HuH-7.5 (cell line): ENCODE measurements around the gene BCKDHA.
"Not testable (repeated sequence)": the region's sequence is repeated elsewhere in the genome, so short reads cannot be mapped to it uniquely, and the experiment has no call there.

Experiments used
- DNase-seq: peaks from one replicate; pipeline ENCODE4 v3.0.0; 2011; ENCODE audit warnings: low spot score

BCKDHA gene

DNA sequence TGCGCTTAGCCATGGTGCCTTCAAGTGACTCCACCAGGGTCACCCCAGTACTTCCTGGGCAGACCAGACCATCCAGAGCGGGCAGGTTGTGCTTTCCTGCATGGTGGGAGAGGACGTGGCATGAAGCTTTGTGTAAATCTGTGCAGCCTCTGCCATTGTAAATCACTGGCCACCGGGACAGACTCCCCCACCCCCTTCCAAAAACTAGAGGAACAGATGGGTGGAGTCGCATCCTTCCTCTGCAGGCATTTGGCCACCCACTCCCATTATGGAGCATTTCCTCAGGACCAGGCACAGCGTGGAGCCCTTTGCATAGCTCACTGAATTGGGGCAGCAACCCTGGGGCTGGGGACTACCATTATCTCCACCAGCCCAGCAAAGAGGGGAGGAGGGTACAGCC, 8.2 kb downstream of the BCKDHA start:
- DNase-seq: no peak

DNA sequence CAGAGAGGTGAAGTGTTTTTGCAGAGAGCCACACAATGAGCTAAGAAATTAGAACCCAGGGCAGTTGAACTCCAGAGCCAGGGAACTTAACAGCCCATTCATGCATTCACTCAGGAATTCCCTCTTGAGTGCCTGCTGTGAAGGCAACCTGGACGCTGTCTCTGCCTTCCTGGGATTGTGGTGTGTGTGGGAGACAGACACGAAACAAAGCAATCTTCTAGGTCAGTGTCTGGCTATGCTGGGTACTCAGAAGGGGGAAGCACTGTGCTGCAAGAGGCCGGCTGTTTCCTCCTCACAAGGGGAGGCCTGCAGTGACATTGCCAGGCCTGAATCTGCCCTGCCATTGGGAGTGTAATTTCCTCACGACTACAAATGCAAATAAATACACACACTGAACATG, 9.7 kb downstream of the BCKDHA start:
- no peak for DNase-seq

DNA sequence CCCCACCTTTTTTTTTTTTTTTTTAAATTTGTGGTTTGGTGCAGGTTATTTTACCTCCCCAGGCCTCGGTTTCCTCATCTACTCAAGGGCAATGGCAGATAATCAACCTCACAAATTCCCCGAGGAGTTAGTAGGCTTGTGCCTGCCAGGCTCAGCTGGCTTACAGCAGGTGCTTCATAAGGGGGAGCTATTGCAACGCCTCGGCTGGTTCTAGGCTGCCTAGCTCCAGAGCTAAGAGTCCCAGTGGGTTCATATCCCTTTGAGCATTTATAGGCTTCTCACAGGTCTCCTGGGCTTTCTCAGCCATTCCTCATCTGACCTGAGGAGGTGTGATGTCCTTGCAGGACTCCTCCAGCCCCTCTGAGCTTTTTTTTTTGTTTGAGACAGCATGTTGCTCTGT, 10.6 kb downstream of the BCKDHA start:
- DNase-seq: no peak

DNA sequence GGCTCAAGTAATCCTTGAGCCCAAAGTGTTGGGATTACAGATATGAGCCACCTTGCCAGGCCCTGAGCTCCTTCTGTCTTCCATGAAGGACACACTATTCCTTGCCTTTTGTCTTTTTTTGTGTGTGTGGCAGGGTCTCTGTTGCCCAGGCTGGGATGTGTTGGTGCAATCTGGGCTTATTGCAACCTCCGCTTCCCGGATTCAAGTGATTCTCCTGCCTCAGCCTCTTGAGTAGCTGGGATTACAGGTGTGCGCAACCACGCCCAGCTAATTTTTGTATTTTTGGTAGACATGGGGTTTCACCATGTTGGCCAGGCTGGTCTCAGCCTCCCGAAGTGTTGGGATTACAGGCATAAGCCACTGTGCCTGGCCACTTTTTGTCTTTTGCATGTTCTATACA, 11.2 kb downstream of the BCKDHA start:
- DNase-seq: not testable (repeated sequence)

DNA sequence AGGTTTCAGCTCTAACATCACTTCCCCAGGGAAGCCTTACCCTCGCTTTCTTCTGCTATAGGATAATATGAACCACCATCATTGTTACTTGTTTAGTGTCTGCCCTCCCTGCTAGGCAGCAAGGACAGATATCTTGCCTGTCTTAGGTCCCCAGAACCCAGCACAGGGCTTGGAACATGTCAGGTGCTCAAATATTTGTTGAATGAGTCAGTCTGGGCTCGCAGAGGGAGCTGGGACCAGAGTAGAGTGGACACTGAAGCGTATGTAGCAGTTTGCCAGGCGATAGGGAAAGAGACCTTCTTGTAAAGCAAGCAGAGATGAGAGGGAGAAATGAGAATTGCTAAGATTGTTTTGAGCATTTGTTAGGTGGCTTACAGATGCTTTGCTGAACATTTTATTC, 11.7 kb downstream of the BCKDHA start:
- peak; percentile 87 for DNase-seq

DNA sequence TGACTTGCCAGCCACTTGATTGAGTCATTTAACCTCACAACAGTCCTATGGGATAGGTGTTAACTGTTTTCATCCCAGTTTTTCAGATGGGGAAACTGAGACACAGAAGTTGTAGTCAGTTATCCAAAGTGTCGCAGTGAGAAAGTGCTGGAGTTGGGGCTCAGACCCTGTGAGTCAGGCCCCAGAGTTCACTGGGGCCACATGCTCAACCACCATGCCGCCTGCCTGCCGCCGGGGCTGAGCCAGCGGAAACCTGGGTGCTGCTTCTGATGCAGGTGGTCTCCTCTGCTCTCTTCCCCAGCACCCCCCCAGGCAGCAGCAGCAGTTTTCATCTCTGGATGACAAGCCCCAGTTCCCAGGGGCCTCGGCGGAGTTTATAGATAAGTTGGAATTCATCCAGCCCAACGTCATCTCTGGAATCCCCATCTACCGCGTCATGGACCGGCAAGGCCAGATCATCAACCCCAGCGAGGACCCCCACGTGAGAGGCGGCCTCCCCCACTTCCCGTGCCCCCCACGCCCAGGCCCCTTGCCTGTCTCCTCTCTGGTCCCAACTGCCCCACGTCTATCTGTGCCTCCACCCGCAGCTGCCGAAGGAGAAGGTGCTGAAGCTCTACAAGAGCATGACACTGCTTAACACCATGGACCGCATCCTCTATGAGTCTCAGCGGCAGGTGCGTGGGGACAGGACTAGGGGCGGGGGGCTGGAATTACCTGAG, 12.9 kb downstream of the BCKDHA start:
- no peak for DNase-seq

DNA sequence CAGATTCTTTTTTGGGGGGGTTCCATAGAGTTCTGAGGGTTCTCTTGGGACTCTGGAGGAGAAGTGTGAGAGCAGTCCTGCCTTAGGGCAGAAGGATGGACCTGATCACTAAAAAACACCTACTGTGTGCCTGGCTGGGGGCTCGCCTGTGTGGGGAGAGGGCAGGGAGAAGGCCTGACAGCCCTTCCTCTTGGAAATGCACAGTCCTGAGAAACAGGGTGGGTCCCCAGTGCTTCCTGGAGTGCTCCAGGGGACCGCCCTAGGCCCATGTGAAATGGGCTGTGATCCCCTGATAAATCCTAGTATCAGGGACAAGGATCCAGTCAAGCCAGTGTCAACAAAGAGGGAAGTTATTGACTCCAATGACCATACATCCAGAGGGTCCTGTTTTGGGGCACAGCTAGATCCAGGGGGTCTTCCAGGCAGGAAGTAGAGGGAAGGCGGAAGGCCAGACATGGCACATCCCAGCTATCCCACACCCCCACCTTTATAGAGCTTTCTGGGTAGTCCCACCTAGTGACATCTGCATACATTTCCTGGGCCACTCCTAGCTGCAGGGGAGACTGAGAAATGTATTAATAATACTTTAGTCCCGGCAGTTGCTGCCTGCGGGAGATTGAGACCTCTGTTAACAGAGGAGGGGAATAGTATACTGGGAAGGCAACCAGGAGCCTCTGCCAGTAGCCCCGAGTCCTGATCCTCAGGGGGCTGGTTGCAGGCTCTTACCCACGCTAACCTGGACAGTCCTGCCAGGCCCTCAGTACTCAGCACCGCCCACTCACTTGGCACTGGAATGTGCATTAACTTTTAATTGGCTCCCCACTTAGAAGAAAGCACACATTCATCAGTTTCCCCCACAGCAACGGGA, 13.7 kb downstream of the BCKDHA start:
- no peak for DNase-seq

DNA sequence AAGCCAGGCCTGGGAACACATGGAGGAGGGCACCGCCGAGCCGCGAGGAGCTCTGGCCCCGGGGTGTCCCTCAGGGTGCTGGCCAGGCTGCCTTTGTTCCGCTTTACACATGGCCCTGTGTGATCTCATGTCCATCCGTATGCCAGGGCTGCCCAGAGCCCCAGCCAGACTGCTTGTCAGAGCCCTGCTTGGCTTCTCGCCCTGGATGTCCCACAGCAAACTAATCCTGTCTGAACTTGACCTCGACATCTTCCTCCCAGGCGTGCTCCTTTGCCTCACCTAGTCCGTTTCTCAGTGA, 14.3 kb downstream of the BCKDHA start:
- DNase-seq: no peak

DNA sequence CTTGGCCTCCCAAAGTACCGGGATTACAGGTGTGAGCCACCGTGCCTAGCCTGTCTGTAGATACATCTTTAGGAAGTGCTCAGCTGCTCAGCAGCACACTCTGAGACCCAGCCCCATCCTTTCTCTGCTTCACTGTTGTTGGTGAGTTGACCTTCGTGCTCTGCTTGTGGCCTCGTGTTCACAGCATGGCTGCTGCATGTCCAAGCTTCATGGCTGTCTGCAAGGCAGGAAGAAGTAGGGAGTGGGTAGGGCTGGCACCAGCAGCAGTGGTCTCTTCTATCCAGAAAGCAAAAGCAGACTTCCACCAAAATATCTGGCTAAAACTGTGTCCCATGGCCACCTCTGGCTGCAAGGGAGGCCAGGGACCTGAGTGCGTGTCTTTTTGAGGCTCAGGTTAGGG, 15.3 kb downstream of the BCKDHA start:
- DNase-seq: no peak

DNA sequence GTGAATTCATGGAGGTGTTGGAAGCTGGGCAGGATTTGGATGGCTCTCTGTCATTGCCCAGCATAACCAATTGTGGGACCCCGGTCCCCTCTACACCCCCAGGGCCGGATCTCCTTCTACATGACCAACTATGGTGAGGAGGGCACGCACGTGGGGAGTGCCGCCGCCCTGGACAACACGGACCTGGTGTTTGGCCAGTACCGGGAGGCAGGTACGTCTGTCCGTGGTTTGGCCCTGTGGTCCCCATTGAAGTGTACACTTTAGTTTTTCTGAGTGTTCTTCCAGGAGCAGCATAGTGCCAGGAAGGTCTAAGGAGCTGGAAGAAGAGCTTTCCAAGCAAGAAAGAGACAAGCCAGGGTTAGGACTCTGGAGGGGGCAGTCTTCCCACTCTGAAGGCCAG, 16.3 kb downstream of the BCKDHA start:
- DNase-seq: no peak

DNA sequence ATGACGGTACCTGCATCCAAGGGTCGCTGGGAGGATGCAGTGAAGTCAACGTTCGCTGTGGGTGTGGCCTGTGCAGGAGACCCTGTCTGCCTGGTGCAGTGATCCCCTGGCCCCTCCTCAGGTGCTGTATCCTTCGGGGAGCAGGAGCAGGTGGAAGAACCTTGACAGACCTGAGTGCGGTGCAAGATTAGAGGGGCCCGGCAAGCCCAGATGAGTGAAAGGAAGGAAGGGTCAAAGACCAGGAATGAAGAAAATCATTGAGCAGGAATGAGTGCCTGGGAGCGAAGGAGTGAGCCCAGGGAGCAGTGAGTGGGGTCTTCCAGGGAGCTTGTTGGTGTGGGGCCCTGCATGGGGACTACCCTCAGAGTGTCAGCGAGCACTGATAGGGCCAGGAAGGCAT, 16.8 kb downstream of the BCKDHA start:
- DNase-seq: no peak

DNA sequence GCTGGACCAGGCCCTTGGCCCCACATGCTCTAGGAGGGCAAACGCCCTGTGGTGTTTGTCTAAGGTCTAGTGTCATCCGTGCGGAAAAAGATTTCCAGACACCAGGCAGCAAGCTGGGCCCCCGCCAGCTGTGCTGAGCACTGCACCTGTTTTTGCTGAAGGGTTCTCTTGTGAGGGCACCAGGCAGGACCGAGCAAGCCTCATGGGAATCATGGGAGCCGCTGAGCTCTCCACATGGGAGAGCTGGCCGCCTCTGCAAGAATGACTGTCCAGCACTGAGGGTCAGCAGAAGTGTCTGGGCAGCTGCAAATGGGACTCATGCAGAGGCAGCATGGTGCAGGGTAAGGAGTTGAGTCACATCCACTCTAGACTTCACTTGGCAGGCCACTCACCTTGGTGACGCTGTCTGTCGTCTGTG, 17.5 kb downstream of the BCKDHA start:
- DNase-seq: no peak

DNA sequence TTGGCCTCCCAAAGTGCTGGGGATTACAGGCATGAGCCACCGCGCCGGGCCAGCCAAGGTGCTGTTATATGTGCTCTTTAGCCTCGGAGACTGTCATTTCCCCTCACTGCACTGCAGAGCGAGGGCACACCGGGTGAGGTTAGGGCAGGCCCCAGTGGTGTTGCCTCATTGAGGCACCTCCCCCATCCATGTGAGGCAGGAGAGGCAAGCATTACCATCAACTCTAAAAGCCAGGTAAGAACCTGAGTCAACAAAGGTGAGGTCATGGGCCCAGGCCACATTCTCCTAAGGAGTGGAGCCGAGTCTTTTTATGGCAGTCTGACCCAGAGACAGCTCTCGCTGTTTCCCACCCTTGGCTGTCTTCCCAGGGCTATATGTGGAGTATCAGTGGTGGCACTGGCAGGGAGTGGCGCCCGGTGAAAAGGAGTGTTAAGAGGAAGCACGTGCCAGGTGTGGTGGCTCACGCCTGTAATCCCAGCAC, 18.6 kb downstream of the BCKDHA start:
- DNase-seq: no peak

DNA sequence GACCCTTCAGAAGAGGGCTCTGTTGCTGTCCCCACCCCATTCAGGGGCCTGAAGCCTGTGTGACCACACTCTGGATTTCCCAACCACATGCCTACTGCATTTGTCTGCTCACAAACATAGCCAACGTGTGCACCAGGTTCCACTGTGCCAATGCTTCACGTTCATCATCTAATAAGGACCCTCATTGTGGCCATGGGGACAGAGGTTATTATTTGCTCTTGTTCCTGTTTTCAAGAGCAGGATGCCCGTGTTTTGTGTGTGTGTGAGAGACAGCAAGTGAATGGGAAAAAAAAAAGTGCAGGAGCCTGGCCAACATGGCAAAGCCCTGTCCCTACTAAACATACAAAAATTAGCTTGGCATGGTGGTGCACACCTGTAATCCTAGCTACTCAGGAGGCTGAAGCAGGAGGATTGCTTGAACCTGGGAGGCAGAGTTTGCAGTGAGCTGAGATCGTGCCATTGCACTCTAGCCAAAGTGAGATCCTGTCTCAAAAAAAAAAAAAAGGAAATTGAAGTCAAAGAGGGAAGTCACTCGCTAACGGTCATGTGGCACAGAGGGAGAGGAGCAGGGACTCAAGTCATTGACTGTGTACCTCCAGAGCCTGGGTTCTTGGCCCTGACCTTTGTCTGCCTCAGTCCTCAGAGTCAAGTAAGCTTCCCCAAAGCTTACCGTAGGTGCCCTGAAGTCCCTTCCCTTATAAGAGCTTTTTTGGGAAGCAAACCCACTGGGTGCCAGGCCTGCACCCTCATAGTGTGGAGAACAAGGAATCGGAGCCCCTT, 22.7 kb downstream of the BCKDHA start:
- DNase-seq: no peak

DNA sequence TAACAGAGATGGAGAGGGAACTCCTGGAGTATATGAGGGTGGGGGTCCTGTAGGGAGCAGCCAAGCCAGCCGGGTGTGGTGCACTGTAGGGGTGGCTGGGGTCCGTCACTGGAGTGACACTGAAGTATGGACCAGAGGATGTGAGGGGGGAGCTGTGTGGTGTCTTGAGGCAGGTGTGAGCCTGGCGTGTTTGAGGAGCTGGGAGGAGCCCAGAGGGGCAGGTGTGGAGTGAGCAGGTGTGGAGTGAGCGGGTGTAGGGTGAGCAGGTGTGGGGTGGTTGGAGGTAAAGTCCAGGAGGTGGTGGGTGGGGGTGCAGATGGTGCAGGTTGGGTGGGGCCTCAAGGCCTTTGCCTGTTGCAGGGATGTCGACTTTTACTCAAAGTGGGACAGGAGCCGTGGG, 23.7 kb downstream of the BCKDHA start:
- DNase-seq: no peak

DNA sequence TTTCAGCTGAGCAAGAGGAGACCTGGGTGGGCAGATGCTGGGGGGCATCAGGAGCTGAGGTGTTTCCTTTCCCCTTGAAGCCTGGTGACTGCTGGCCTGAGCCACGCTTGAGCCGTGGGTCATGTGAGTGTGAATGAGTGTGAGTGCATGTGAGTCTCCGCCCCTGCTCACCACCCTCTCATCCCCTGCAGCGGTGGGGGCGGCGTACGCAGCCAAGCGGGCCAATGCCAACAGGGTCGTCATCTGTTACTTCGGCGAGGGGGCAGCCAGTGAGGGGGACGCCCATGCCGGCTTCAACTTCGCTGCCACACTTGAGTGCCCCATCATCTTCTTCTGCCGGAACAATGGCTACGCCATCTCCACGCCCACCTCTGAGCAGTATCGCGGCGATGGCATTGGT, 24.4 kb downstream of the BCKDHA start:
- no peak for DNase-seq

DNA sequence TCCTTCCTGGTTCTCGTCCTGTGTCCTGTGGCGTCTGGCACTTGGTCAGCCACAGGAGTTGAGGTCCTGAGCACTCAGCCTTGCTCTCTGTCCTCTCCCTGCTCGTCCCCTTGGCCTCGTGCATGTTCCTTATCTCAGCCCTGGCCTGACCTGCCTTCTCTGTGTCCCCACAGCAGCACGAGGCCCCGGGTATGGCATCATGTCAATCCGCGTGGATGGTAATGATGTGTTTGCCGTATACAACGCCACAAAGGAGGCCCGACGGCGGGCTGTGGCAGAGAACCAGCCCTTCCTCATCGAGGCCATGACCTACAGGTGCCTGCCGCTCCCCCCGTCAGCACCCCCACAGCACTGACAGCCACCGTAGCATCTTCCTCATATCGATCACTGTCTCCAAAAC, 24.8 kb downstream of the BCKDHA start:
- DNase-seq: no peak

DNA sequence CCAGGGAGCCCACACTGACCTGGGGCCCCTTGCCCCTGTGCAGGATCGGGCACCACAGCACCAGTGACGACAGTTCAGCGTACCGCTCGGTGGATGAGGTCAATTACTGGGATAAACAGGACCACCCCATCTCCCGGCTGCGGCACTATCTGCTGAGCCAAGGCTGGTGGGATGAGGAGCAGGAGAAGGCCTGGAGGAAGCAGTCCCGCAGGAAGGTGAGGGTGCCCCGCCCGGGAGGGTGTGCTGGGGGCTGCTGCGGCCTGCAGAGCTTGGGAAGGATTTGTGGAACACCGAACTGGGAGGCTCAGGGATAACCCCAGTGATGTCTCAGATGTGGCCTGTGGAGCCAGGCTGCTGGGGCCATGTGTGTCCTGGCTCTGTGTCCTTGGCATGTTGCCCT, 25.3 kb downstream of the BCKDHA start:
- DNase-seq: no peak

DNA sequence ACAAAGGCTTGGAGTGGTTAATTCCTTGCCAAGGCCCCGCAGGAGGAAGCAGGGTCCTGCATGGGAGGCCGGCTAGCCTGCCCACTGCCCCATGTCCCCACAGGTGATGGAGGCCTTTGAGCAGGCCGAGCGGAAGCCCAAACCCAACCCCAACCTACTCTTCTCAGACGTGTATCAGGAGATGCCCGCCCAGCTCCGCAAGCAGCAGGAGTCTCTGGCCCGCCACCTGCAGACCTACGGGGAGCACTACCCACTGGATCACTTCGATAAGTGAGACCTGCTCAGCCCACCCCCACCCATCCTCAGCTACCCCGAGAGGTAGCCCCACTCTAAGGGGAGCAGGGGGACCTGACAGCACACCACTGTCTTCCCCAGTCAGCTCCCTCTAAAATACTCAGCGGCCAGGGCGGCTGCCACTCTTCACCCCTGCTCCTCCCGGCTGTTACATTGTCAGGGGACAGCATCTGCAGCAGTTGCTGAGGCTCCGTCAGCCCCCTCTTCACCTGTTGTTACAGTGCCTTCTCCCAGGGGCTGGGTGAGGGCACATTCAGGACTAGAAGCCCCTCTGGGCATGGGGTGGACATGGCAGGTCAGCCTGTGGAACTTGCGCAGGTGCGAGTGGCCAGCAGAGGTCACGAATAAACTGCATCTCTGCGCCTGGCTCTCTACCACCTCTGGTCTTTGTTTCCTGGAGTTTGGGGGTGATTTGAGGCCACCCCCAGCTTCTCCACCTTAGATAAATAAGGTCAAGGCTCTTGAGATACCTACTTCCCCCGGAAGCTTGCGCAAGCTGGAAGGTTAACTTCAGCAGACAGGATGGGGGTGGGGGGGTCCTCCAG, 26.9 kb downstream of the BCKDHA start:
- DNase-seq: no peak

DNA sequence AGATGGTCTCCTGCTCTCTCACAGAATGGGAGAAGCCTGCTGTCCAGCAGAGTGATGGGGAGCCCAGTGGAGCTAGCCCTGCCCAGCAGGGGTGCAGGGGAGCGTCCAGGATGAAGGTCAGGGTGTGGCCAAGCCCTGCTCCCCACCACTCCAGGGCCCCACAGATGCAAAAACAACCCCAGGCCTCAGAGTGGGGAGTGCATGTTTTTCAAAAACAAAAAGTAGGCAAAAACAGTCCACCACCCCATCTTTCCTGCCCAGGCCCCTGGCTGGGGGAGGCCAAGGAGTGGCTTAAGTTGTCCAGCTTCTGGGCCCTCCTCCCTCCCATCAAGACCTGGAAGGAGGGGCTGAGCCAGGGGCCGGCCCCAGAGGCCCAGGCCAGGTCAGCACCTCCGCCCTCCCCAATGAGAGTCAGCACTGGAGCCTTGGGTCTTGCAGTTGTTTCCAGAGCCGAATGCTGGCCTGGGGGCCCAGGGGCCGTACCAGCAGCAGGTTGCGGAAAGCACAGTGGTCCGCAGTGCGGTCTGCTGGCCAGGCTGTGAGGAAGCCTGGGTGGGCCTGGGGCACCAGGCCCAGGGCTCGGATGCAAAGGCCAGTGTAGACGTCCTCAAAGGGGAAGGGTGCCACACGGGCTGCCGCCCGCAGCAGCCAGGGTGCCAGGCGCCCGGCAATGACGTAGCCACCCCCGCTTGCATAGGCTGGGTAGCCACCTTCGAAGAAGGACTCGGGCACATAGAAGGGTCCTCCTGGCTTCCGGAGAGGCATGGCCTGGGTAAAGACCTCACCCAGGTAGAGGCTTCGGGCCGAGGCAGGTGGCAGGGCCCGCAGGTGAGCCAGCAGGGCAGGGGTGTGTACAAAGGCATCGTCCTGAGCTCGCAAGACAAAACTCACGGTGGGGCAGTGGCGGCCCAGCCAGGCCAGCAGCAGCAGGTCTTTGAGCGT, 27.8 kb downstream of the BCKDHA start:
- DNase-seq: no peak
